Measurements from ENCODE around the gene ABR.
"Not testable (repeated sequence)": the region's sequence is repeated elsewhere in the genome, so short reads cannot be mapped to it uniquely, and the experiment has no call there.

ABR gene

GRCh38 chr17:1112875-1113274 is 66.9 kb downstream of the ABR start:
- no peak for DNase-seq

GRCh38 chr17:1111599-1112443 is 68.0 kb downstream of the ABR start:
- DNase-seq = no peak

DNA sequence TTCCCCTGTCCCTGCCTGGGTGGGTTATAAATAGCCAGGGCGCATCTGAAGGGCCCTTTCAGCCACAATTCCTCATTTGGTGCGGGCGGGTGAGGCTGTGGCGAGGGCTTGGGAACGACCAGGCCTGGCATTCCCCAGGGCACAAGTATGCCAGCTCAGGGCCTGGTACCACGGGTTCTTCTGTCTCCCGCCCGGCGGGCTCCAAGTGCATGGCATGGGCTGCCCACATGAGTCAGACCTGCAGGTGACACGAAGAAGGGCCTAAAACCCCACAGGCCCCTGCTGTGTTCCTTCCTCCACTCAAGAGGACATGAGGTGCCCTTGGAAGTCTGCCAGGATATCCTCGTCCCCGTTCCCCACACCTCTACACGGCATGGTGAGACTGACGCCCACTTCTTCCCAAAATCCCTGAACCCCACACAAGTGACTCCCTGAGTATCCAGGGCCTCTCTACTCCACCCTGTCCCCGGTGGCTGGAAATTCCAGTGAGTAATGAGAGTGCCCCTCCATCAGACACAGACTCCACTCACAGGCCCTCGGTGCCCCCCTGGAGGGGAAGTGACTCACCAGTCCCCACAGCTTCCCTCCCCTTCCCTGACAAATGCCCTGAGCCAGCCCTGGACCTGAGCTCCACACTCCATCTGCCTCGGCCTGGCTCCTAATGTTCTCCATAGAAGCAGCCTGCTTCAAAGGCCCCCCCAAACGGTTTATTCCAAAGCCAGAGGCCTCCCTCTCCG is 68.8 kb downstream of the ABR start:
- DNase-seq = peak; percentile 20

DNA sequence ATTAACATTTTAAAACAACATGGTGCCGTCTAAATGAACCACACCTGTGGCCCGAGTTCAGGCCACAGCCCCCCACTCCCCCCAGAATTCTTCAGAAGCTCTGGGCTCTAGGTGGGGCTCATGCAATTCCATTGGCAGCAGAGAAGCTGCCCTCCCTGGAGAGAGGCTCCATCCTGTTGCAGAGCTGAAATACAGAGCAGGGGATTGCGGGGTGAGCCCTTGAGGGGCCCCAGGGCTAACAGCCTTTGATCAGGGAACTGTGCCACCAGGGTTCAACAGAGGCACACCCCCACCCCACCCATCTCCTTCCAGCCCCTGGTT is 69.3 kb downstream of the ABR start:
- no peak for DNase-seq

- DNase-seq = peak; percentile 68
Measured at GRCh38 chr17:1109606-1110540, 69.9 kb downstream of the ABR start.

GRCh38 chr17:1108765-1109605 is 70.8 kb downstream of the ABR start:
- peak; percentile 75 for DNase-seq

DNA sequence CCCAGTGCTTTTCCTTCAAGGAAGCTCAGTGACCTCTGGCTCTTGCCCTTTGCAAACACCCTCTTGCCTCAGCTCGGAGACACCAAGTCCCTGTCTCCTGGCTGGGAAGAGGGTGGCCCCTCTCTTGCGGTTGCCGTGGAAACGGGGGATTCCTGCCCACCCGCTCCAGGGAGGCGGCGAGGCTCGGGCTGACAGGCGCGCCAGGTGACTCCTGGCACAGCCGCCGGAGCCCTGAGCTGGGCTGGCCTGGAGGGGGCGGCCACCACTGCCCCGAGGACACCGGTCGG is 71.4 kb downstream of the ABR start:
- no peak for DNase-seq

GRCh38 chr17:1107777-1108477 is 71.9 kb downstream of the ABR start:
- no peak for DNase-seq

- DNase-seq = no peak
Measured at GRCh38 chr17:1107083-1107776, 72.6 kb downstream of the ABR start.

DNA sequence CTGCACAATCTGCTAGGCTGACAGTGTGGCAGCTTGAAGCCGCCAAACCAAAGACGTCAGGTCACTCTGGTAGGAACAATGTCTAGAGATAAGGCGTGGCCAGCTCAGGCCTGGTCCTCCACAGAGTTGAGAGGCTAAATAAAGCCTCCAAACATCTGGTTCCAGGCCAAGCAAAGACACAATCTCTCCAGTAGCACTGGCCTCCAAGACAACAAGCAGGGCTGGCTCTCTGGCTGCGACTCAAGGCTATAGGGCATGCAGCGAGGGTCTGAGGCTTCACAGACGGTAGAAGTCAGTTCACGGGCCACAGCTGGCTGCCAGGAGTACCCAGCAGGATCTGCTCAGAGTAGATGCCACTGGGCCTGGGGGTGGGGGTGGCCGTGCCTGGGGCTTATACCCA is 75.6 kb downstream of the ABR start:
- DNase-seq = no peak

- no peak for DNase-seq
Measured at GRCh38 chr17:1100382-1100781, 79.4 kb downstream of the ABR start.

DNA sequence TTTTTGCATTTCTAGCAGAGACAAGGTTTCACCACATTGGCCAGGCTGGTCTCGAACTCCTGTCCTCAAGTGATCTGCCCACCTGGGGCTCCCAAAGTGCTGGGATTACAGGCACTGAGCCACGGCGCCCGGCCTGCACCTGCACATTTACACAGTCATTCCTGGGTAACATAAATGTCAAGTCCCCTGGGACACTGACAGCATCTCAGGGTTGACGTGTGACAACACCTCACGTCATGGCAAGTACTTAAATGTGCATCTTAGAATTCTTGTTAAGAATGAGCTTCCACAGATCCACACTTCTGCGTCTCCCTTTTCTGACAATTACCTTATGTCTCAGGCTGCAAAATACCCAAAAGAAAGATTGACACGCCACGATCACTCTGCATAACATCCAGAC is 80.5 kb downstream of the ABR start:
- DNase-seq = no peak

DNA sequence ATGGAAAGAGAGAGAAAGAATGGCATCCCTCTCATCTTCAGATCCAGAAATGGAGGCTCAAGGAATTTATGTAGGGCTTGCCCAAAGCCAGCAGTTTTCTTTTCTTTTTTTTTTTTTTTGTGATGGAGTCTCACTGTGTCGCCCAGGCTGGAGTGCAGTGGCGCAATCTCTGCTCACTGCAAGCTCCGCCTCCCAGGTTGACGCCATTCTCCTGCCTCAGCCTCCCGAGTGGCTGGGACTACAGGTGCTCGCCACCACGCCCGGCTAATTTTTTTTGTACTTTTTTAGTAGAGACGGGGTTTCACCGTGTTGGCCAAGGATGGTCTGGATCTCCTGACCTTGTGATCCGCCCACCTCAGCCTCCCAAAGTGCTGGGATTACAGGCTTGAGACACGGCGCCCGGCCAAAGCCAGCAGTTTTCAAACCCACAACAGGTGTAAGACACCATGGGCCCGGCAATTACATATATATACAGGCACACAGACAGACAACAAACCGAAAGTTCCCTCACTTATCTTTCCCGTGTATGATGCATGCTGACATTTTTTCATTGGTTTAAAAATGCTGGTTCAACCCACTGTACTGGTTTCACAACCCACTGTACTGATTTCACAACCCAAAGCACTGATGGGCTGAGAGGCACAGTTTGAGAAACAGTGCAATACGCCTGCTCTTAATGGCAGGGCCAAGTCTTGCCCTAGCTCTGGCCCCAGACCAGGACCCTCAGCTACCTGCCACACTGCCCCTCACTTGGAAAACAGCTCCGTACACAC is 81.6 kb downstream of the ABR start:
- DNase-seq = not testable (repeated sequence)

GRCh38 chr17:1096215-1096614 is 83.6 kb downstream of the ABR start:
- DNase-seq = no peak

- no peak for DNase-seq
Measured at GRCh38 chr17:1095853-1096173, 84.0 kb downstream of the ABR start.

DNA sequence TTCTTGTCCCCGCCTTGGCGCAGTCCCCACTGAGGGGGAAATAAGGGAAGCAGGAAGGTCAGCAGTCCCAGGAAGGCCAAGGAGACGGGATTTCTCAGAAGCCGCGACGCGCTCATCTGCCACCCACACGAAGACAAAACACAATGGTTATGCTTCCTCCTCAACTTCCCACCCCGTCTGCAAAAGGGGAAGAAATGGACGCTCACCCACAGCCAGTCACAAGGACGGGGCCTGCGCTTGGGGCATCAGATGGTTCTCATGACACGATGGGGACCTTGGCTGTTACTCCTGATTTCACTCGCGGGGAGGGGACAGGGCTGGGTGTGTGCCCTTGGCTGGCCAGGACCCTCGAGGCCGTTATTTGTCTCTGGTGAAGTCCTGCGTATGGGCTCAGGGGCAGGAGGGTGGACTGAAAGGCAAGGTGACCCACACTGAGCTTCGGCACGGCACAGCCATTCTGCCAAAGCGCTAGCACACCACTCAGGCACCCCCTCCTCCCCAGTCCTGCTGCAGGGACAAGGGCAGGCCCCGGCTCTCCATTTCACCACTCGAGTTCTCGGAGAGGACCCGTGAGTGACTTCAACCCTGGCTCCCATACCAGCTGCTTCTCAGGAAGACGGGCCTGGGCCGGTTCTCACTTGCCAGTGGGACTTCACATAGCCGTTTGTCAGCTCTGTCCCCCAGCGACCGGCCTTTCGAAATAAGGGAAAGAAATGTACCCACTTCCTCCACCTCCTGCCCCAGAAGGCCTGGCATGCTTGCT is 84.5 kb downstream of the ABR start:
- no peak for DNase-seq

DNA sequence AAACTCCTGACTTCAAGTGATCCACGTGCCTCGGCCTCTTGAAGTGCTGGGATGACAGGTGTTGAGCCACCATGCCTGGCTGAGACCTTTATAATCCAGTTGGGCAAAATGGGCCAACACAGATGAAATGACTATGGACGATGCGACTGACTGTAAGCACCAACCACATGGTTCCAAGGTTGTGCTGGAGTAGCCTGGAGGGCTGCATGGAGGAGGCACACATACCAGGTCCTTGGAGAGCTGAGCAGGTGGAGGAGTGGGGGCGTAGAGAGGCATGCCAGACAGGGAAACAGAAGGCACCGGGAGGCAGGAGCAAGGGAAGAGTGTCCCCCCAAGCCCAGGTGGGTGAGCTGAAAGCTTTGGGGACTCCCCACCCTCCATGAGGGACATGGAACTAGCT is 85.2 kb downstream of the ABR start:
- no peak for DNase-seq

DNA sequence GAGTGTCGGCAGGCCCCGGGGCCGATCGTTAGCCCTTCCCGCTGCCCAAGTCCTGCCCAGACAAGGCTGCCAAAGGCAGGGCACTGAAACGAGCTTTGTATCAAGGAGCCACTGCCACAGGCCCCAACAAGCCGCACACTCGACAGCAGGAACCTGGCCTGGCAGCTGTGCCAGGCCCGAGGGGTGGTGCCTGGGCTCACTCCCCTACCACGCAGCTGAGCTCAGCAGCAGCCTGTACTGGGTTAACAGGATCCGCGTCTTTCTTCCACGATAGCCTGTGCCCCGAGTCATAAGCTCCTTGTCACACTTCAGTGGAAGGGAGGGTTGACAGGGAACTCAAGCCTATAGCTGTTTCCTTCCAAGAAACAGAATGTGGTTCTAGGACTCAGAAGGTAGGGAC is 87.9 kb downstream of the ABR start:
- no peak for DNase-seq

DNA sequence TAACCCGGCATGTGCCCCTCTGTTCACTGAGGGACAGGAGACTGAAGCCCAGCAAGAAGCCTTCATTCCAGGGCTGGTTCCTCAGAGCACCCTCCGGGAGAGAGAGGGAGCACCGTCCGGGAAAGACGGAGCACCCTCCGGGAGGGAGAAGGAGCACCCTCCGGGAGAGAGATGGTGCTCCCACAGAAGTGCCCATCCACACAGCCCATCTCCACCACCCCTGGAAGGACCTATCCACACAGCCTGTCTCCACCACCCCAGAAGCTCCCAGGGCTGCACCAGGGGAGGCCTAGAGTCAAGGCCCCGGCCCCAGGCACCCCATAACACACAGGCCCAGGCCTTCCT is 88.6 kb downstream of the ABR start:
- no peak for DNase-seq

All from stimulated activated CD4-positive, alpha-beta T cell treated with anti-CD3 and anti-CD28 coated beads, Interleukin-15, amount 100 ng/mL, for 24 hours (primary cell).